ENCODE results near the gene GAL.

- TF ChIP-seq CTCF (IDR thresholded peaks at IDR 0.05; ENCODE audit: low read length) (no peak), EZH2 (IDR thresholded peaks at IDR 0.05; ENCODE audit: borderline replicate concordance, low read length) (no peak)
Observed at GRCh38 chr11:68715456-68716122, 31.2 kb downstream of the GAL start.

Data from OCI-LY1 (cell line).